A549 treated with CpdA at 1 μM for 4 hours (cell line): ENCODE results near the gene RAB3GAP2. TPM values are rescaled to one million over a fixed set of nuclear protein-coding genes. Genes with fewer than 3 reads are reported as not detected.

ENCODE experiments used
- total RNA-seq: library from RNA; stranded (reverse); fragments of 200-300 nt; extraction: Qiagen RNA extraction; gene quantifications from 5 replicates; pipeline ENCODE4 v1.2.3, GENCODE V29; 2022; ENCODE audit warnings: low read depth

Gene RAB3GAP2, protein sequence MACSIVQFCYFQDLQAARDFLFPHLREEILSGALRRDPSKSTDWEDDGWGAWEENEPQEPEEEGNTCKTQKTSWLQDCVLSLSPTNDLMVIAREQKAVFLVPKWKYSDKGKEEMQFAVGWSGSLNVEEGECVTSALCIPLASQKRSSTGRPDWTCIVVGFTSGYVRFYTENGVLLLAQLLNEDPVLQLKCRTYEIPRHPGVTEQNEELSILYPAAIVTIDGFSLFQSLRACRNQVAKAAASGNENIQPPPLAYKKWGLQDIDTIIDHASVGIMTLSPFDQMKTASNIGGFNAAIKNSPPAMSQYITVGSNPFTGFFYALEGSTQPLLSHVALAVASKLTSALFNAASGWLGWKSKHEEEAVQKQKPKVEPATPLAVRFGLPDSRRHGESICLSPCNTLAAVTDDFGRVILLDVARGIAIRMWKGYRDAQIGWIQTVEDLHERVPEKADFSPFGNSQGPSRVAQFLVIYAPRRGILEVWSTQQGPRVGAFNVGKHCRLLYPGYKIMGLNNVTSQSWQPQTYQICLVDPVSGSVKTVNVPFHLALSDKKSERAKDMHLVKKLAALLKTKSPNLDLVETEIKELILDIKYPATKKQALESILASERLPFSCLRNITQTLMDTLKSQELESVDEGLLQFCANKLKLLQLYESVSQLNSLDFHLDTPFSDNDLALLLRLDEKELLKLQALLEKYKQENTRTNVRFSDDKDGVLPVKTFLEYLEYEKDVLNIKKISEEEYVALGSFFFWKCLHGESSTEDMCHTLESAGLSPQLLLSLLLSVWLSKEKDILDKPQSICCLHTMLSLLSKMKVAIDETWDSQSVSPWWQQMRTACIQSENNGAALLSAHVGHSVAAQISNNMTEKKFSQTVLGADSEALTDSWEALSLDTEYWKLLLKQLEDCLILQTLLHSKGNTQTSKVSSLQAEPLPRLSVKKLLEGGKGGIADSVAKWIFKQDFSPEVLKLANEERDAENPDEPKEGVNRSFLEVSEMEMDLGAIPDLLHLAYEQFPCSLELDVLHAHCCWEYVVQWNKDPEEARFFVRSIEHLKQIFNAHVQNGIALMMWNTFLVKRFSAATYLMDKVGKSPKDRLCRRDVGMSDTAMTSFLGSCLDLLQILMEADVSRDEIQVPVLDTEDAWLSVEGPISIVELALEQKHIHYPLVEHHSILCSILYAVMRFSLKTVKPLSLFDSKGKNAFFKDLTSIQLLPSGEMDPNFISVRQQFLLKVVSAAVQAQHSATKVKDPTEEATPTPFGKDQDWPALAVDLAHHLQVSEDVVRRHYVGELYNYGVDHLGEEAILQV (N-terminal part only)
- total RNA-seq, result 10.3 to 15.8 TPM (median 12.8 TPM) in 5 replicates

DNA sequence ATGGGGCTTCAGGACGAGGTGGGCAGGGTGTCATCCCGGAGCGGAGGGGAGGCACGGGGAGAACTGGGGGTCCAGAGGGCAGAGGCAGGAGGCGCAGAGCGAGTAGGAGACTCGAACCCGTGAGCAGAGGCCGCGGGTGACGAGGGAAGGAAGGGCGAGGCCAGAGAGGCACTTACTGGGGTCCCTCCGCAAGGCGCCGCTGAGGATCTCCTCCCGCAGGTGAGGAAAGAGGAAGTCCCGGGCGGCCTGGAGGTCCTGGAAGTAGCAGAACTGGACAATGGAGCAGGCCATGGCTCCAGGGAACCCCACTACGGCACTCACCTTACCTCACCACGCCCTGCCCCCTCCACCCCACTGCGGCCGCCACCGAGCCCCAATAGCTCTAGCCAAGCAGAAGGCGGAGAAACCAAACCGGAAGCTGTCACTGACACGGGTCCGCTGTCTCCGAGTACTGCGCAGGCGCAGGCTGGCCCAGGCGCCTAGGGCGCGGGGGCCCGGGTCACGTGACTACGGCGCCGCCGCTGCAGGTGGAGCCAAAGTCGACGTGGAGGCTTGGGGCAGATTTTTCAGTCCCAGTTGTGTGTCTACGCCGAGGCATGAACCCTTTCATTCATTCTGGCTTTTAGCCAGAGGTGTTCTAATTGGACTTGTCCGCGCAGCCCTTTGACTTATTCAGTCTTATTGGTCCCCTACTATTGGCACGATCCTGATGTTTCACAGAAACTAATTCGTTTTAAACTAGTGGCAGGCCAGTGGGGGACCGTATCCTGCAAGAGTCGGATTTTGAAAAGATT is at the start of gene RAB3GAP2:
TSS of gene RAB3GAP2 (minus strand) at position 407 of the 794 bp plus-strand sequence. CDS start at position 291, 116 bp downstream.

Other genes with a start within 250 kb of the RAB3GAP2 start
- 74.3 to 89.9 TPM (median 83.5 TPM) in 5 replicates for gene EPRS1, start 225.9 kb downstream of the RAB3GAP2 start, total RNA-seq
- gene BPNT1, start 182.7 kb downstream of the RAB3GAP2 start, total RNA-seq, result 17.0 to 27.3 TPM (median 19.2 TPM) in 5 replicates
- gene IARS2, start 178.3 kb downstream of the RAB3GAP2 start, total RNA-seq, result 91.1 to 135 TPM (median 105 TPM) in 5 replicates